DND-41 (cell line): Measurements from ENCODE around the gene NARF.

Experiments
- ATAC-seq: fragments of 200-7000 bp; cut with Tn5 transposase; 3 replicates; pipeline ENCODE4 v1.9.1; 2021; ENCODE audit warnings: low read depth; ENCODE audit not compliant: insufficient read depth
- DNase-seq: peaks from one replicate; pipeline ENCODE4 v3.0.0-alpha.2; 2020
- H2AFZ ChIP-seq: 2 replicates; pipeline ENCODE4 v1.6.0; 2012; ENCODE audit warnings: low read depth, low read length
- H3K27ac ChIP-seq: 2 replicates; pipeline ENCODE4 v1.5.1; 2012; ENCODE audit warnings: low read length, inconsistent platforms
- H3K27me3 ChIP-seq: fragments of 200-600 bp; sonication (generic); 2 replicates; pipeline ENCODE4 v1.6.0; 2012; ENCODE audit warnings: low read length, mild to moderate bottlenecking, inconsistent platforms; ENCODE audit not compliant: insufficient read depth, poor library complexity
- H3K36me3 ChIP-seq: 2 replicates; pipeline ENCODE4 v1.5.1; 2012; ENCODE audit warnings: low read length, inconsistent platforms; ENCODE audit not compliant: insufficient read depth
- H3K4me1 ChIP-seq: 2 replicates; pipeline ENCODE4 v1.5.1; 2012; ENCODE audit warnings: mild to moderate bottlenecking, low read length; ENCODE audit not compliant: insufficient read depth
- H3K4me2 ChIP-seq: 2 replicates; pipeline ENCODE4 v1.6.0; 2012; ENCODE audit warnings: mild to moderate bottlenecking, moderate library complexity, low read length, inconsistent platforms; ENCODE audit not compliant: insufficient read depth
- H3K4me3 ChIP-seq, 2 experiments: fragments of 200-600 bp in 1 of 2; shearing (Covaris generic) in 1 of 2; 2 replicates each; pipeline ENCODE4 v1.5.1; 2012 to 2016; ENCODE audit warnings: inconsistent platforms in 2 of 2, low read length in 2 of 2, mild to moderate bottlenecking in 2 of 2, low read depth in 1 of 2, moderate library complexity in 1 of 2
- H3K79me2 ChIP-seq: 2 replicates; pipeline ENCODE4 v1.6.0; 2012; ENCODE audit warnings: low read length, inconsistent platforms; ENCODE audit not compliant: insufficient read depth
- H3K9ac ChIP-seq: 2 replicates; pipeline ENCODE4 v1.6.0; 2012; ENCODE audit warnings: low read depth, mild to moderate bottlenecking, inconsistent platforms, low read length, moderate library complexity
- H3K9me3 ChIP-seq: 2 replicates; pipeline ENCODE4 v1.5.1; 2012; ENCODE audit warnings: low read length, moderate library complexity, mild to moderate bottlenecking, inconsistent platforms; ENCODE audit not compliant: insufficient read depth, severe bottlenecking
- H4K20me1 ChIP-seq: 2 replicates; pipeline ENCODE4 v1.6.0; 2012; ENCODE audit warnings: low read length; ENCODE audit not compliant: insufficient read depth
- EZH2 ChIP-seq: IDR thresholded peaks from 3 replicates; pipeline ENCODE4 v1.6.1; 2012; ENCODE audit warnings: borderline replicate concordance, low read depth, mild to moderate bottlenecking, moderate library complexity, low read length, inconsistent platforms; ENCODE audit not compliant: severe bottlenecking
- TF ChIP-seq, protein P1 (sequence below): IDR thresholded peaks from 2 replicates; pipeline ENCODE4 v1.5.1; 2012; ENCODE audit warnings: borderline replicate concordance, low read length, moderate library complexity, mild to moderate bottlenecking; ENCODE audit not compliant: poor library complexity, severe bottlenecking; ENCODE audit errors: extremely low read depth

The NARF gene

DNA sequence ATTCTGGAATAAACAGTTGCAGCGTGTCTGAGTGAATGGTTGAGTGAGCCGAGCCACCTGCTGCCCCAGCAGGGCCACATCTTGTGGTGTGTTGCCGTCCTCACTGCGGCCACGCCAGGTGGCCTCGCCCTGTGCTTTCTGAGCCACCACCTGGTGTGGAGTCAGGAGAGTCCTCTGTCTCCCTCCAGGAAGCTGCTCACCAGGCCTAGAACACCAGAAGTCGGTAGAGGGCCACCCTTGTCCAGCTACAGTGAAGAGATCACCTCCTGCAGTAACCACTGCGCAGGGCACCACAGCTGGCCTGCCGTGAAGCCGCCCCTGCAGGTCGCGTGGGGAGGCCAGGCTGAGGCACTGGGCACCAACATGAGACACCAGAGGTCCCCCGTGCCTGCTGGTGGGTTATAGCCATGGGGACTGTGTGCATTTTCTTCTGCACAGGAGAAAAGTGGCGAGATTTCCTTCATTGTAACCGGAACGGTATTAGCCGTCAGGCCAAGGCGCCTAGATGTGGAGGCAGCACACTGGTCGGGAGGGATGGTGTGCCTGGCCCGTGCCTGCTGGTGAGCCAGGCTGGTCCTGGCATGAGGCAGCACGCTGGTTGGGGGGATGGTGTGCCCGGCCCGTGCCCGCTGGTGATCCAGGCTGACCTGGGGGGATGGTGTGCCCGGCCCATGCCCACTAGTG, 32.1 kb downstream of the NARF start:
- Histone ChIP-seq H3K9ac (peak overlapping the region; percentile 8; the same call in 1 of the 2 replicates), H3K36me3 (peaks cover 36% of the 10 kb centered on the region), H3K27me3 (no peaks in the 10 kb centered on the region), H4K20me1 (no peaks in the 10 kb centered on the region), H2AFZ (no peak overlapping the region), H3K4me1 (peaks cover 17% of the 10 kb centered on the region), H3K79me2 (no peaks in the 10 kb centered on the region), H3K27ac (peak overlapping the region; percentile 43; the same call in 1 of the 2 replicates), H3K9me3 (no peaks in the 10 kb centered on the region), H3K4me2 (no peak overlapping the region), H3K4me3 (no peak overlapping the region)
- TF ChIP-seq EZH2 = no peak
- TF ChIP-seq, protein P1, sequence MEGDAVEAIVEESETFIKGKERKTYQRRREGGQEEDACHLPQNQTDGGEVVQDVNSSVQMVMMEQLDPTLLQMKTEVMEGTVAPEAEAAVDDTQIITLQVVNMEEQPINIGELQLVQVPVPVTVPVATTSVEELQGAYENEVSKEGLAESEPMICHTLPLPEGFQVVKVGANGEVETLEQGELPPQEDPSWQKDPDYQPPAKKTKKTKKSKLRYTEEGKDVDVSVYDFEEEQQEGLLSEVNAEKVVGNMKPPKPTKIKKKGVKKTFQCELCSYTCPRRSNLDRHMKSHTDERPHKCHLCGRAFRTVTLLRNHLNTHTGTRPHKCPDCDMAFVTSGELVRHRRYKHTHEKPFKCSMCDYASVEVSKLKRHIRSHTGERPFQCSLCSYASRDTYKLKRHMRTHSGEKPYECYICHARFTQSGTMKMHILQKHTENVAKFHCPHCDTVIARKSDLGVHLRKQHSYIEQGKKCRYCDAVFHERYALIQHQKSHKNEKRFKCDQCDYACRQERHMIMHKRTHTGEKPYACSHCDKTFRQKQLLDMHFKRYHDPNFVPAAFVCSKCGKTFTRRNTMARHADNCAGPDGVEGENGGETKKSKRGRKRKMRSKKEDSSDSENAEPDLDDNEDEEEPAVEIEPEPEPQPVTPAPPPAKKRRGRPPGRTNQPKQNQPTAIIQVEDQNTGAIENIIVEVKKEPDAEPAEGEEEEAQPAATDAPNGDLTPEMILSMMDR = no peak
- ATAC-seq (no peak), DNase-seq (no peak)

DNA sequence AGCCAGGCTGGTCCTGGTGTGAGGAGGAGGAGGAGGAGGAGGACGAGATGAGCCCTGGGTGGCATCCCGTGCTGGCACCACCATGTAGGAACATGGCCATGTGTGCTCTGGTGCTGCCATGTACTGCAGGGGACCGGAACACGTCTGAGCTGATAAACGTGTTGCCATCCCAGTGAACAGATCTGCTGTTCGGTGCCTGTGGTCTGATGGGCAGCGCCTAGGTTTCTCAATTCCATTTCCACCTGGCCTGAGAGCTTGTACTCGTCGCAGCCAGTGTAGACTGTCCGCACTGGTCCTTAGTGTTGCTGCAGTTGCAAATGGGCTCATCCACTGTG, 32.6 kb downstream of the NARF start:
- DNase-seq = no peak
- Histone ChIP-seq H3K4me2 (no peak overlapping the region), H2AFZ (no peak overlapping the region), H3K27ac (no peak overlapping the region), H3K4me1 (peaks cover 22% of the 10 kb centered on the region), H3K79me2 (no peaks in the 10 kb centered on the region), H3K9ac (no peak overlapping the region), H3K36me3 (peaks cover 31% of the 10 kb centered on the region), H3K4me3 (no peak overlapping the region), H4K20me1 (no peaks in the 10 kb centered on the region), H3K9me3 (no peaks in the 10 kb centered on the region), H3K27me3 (no peaks in the 10 kb centered on the region)
- no peak for ATAC-seq
- TF ChIP-seq, protein P1 = no peak
- no peak for TF ChIP-seq EZH2

DNA sequence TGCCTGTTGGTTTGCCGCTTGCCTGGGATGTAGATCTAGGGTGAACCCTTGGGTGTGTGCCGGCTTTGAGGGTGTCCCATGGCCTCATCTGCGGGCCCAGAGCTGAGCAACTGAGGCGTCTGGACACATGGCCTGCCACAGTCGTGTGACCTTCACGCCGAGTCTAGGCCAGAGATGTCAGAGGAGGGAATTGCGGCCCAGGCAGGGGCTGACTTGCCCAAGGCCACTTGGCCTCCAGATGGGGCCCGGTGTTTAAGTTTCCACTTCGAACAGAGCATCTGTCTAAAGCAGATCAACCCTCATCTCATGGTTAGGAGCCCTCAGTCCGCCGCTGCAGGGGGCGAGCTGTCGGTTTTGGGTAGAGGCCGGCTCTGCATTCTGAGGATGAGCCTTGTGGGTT, 33.0 kb downstream of the NARF start:
- no peaks in the 10 kb centered on the region for H4K20me1 ChIP-seq
- peaks cover 27% of the 10 kb centered on the region for H3K36me3 ChIP-seq
- peaks cover 26% of the 10 kb centered on the region for H3K4me1 ChIP-seq
- no peak overlapping the region for H3K4me3 ChIP-seq
- no peak overlapping the region for H2AFZ ChIP-seq
- no peaks in the 10 kb centered on the region for H3K9me3 ChIP-seq
- no peak overlapping the region for H3K4me2 ChIP-seq
- H3K9ac ChIP-seq = no peak overlapping the region
- DNase-seq (no peak), ATAC-seq (no peak)
- H3K27me3 ChIP-seq = no peaks in the 10 kb centered on the region
- H3K27ac ChIP-seq = no peak overlapping the region
- 0 out of 2 replicates have a peak, but pooled peaks cover under 1% of the 10 kb centered on the region for H3K79me2 ChIP-seq
- TF ChIP-seq EZH2 = no peak
- TF ChIP-seq, protein P1 = no peak
